ENCODE data around the gene CDK16. TPM values are rescaled to one million over a fixed set of nuclear protein-coding genes. Genes with fewer than 3 reads are reported as not detected.
"Not testable (repeated sequence)": the region's sequence is repeated elsewhere in the genome, so short reads cannot be mapped to it uniquely, and the experiment has no call there.

Gene CDK16
- total and polyA plus RNA-seq, 5 experiments from 2014 or later, result 3.1 to 49.0 (median 13.6) TPM

GRCh38 chrX:47247206-47247998 is 28.9 kb downstream of the CDK16 start:
- Mint-ChIP-seq H3K36me3 (peaks cover 2 to 52% (median 12%) of the 10 kb centered on the region in 3 donors), H3K9me3 (no peaks in the 10 kb centered on the region), H3K4me1 (peaks cover 0 to 3% (median 0%) of the 10 kb centered on the region in 4 donors), H3K27ac (peak overlapping the region in 3 of 10 donors; percentile 48 to 69 (median 61)), H3K4me3 (no peak overlapping the region), H3K27me3 (no peaks in the 10 kb centered on the region)
- POLR2A ChIA-PET, result interaction anchor here (0.5 to 1.0 kb wide), 4 partner anchors 9 to 373 kb away, joined by 3 to 5 read pairs (median 4); no protein-coding TSS in a partner anchor
- no peak for DNase-seq
- ATAC-seq, result peak in 1 of 2 donors; percentile 6

DNA sequence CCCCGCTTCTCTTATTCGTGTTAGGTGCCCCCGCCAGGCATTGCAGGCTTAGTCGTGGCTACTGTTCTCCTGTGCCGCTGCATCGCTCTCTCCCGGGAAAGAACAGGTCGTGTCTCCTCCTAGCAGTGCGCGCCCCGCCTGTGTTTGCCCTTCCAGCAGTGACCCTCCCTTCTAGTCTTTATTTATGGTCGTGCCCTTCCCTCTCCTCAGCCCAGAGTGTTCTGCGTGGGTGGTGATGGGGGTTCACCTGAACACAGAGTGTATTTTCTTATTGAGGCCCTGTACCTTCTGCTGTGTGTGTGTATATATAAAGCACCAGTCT is 29.5 kb downstream of the CDK16 start:
- H3K27me3 Mint-ChIP-seq, result no peaks in the 10 kb centered on the region
- ATAC-seq (peak; percentile 4 to 11), DNase-seq (no peak)
- H3K4me1 Mint-ChIP-seq, result peaks cover 0 to 3% (median 0%) of the 10 kb centered on the region in 4 donors
- POLR2A ChIA-PET, result interaction anchor here (0.5 to 1.0 kb wide), 3 partner anchors 11 to 372 kb away, joined by 3 to 4 read pairs (median 3); no protein-coding TSS in a partner anchor
- H3K9me3 Mint-ChIP-seq, result peaks cover 0 to 2% (median 0%) of the 10 kb centered on the region in 9 donors
- peak overlapping the region in 2 of 10 donors; percentile 44 to 69 for H3K27ac Mint-ChIP-seq
- no peak overlapping the region for H3K4me3 Mint-ChIP-seq
- peaks cover 2 to 46% (median 12%) of the 10 kb centered on the region in 3 donors for H3K36me3 Mint-ChIP-seq

DNA sequence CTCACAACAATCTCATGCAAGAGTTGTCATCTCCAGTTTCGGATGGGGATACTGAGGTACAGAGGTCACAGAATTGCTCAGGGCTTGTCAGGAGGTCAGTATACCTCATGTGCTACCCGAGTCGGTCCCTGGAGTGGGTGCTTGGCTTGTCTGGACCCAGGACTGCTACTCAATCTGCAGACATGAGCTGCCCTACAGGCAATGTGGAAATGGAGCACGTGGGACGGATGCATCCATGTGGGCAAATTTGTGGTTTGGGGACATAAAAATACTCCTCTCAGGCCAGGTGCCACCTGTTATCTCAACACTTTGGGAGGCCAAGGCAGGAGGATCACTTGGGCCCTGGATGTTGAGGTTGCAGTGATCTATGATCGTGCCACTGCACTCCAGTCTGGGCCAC is 30.1 kb downstream of the CDK16 start:
- DNase-seq (no peak), ATAC-seq (peak in 1 of 2 donors; percentile 15)
- POLR2A ChIA-PET, result no interaction called here
- peaks cover 0 to 3% (median 0%) of the 10 kb centered on the region in 9 donors for H3K9me3 Mint-ChIP-seq
- no peaks in the 10 kb centered on the region for H3K27me3 Mint-ChIP-seq
- H3K4me3 Mint-ChIP-seq, result no peak overlapping the region
- H3K27ac Mint-ChIP-seq, result peak overlapping the region in 2 of 10 donors; percentile 43 to 91
- peaks cover 2 to 43% (median 11%) of the 10 kb centered on the region in 3 donors for H3K36me3 Mint-ChIP-seq
- H3K4me1 Mint-ChIP-seq, result peaks cover 0 to 3% (median 0%) of the 10 kb centered on the region in 4 donors

GRCh38 chrX:47250017-47250347 is 31.5 kb downstream of the CDK16 start:
- no peak for ATAC-seq
- H3K9me3 Mint-ChIP-seq, result peaks cover 0 to 11% (median 0%) of the 10 kb centered on the region in 9 donors

DNA sequence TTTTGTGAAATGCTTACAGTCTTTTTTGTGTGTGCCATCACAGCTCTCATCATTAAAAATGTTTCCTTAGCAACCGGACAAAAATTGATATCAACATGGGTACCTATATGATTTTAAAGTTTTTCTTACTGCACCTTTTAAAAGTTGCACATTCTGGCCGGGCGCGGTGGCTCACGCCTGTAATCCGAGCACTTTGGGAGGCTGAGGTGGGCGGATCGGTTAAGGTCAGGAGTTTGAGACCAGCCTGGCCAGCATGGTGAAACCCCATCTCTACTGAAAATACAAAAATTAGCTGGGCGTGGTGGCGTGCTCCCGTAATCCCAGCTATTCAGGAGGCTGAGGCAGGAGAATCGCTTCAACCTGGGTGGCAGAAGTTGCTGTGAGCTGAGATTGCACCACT is 39.1 kb downstream of the CDK16 start:
- H3K4me3 Mint-ChIP-seq, DNase-seq, POLR2A ChIA-PET, H3K4me1 Mint-ChIP-seq, ATAC-seq, H3K27ac Mint-ChIP-seq, H3K27me3 Mint-ChIP-seq: not testable (repeated sequence)
- H3K36me3 Mint-ChIP-seq, result peaks cover 0 to 17% (median 0%) of the 10 kb centered on the region in 3 donors
- peaks cover 0 to 23% (median 0%) of the 10 kb centered on the region in 9 donors for H3K9me3 Mint-ChIP-seq

More at GRCh38 chrX:47250017-47250347, 31.5 kb downstream of the CDK16 start:
- POLR2A ChIA-PET, result interaction anchor here (0.7 kb wide), 2 partner anchors 15 to 223 kb away, joined by 3 to 7 read pairs; no protein-coding TSS in a partner anchor
- H3K36me3 Mint-ChIP-seq, result peaks cover 2 to 32% (median 17%) of the 10 kb centered on the region in 3 donors
- no peak for DNase-seq
- no peak overlapping the region for H3K4me3 Mint-ChIP-seq
- H3K4me1 Mint-ChIP-seq, result peaks cover 0 to 3% (median 0%) of the 10 kb centered on the region in 4 donors
- H3K27ac Mint-ChIP-seq, result peak overlapping the region in 3 of 10 donors; percentile 41 to 91 (median 78)
- no peaks in the 10 kb centered on the region for H3K27me3 Mint-ChIP-seq

- peak overlapping the region in 1 of 10 donors; percentile 27 for H3K27ac Mint-ChIP-seq
- ATAC-seq, result no peak
- POLR2A ChIA-PET, result no interaction called here
Measured at GRCh38 chrX:47264483-47265173, 46.1 kb downstream of the CDK16 start.

DNA sequence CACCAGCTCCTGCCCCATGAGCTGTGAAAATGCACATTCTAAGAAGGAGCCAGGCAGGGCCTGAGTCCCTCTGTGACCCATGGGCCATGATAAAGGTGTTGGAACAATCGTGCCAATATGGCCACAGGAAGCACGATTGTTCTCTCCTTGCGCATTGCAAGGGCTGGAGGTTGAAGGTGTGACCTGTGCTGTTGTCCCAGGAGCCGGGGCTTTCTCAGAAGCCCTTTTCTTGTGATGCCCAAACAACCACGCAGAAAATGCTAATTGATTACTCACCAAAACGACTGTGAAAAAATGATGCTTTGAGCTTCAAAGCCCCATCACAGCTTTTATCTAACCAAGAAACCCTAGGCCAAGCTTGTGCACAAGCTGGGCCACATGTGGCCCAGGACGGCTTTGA is 48.2 kb downstream of the CDK16 start:
- DNase-seq (no peak), ATAC-seq (no peak)
- Mint-ChIP-seq H3K4me1 (no peaks in the 10 kb centered on the region), H3K4me3 (no peak overlapping the region), H3K27me3 (no peaks in the 10 kb centered on the region), H3K27ac (no peak overlapping the region), H3K9me3 (no peaks in the 10 kb centered on the region), H3K36me3 (peaks cover 0 to 5% (median 0%) of the 10 kb centered on the region in 3 donors)
- POLR2A ChIA-PET, result no interaction called here

More at GRCh38 chrX:47264483-47265173, 46.1 kb downstream of the CDK16 start:
- Mint-ChIP-seq H3K9me3 (no peaks in the 10 kb centered on the region), H3K36me3 (peaks cover 0 to 5% (median 0%) of the 10 kb centered on the region in 3 donors), H3K4me1 (no peaks in the 10 kb centered on the region), H3K27me3 (no peaks in the 10 kb centered on the region), H3K4me3 (no peak overlapping the region)
- no peak for DNase-seq

DNA sequence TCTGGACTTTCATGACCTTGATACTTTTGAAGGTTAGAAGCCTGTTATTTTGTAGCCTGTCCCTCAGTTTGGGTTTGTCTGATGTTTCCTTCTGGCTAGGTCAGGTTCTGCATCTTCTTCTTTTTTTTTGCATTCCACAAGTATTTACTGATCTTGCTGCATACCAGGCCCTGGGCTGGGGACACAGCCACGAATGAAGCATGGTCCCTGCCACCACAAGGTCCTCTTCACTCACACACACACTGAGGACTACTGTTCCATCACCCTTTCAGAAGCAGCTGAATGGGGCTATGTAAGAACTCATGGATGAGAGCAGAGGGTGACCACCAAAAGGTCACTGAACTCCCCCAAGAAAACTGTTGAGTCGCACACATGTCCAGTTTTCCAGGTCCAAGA is 53.5 kb downstream of the CDK16 start:
- POLR2A ChIA-PET, result no interaction called here
- no peaks in the 10 kb centered on the region for H3K9me3 Mint-ChIP-seq
- no peak overlapping the region for H3K4me3 Mint-ChIP-seq
- no peaks in the 10 kb centered on the region for H3K27me3 Mint-ChIP-seq
- peak overlapping the region in 1 of 10 donors; percentile 56 for H3K27ac Mint-ChIP-seq
- H3K36me3 Mint-ChIP-seq, result no peaks in the 10 kb centered on the region
- peaks cover 0 to 4% (median 0%) of the 10 kb centered on the region in 4 donors for H3K4me1 Mint-ChIP-seq
- ATAC-seq, result no peak
- no peak for DNase-seq

DNA sequence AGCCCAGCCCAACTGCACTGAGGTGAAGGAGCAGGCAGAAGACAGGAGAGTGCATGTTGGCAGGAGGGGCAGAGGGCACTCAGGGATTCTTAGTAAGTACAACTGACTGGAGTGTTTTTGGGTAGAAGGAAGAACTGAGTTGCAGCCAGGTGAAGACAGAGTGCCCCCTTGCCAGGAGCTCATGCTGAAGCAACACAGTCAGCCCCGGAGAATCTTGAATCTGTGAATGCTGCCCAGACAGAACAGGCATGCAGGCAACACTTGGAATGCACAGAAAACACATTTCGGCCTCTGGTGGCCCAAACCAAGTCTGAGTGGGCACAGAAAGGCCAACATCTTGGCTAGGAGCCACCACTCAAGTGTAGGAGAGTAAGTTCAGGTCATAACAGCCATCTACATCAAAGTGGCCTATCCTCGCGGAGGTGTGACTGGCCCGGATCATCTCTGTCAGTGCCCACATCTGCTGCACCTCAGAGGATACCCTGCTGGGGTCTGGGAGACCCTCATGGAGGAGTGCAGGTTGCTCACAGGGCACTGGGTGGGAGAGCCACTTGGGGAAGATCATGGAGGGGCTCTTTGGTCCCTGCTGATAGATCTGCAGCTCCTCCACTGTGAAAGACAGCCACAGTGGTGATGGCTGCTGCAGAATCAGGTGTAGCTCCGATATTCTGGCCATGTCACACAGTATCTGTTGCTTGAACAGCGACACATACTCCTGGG is 54.7 kb downstream of the CDK16 start:
- no peak overlapping the region for H3K27ac Mint-ChIP-seq
- no peaks in the 10 kb centered on the region for H3K9me3 Mint-ChIP-seq
- DNase-seq, result no peak
- no peaks in the 10 kb centered on the region for H3K27me3 Mint-ChIP-seq
- ATAC-seq, result no peak
- H3K36me3 Mint-ChIP-seq, result no peaks in the 10 kb centered on the region
- H3K4me3 Mint-ChIP-seq, result no peak overlapping the region
- peaks cover 0 to 4% (median 0%) of the 10 kb centered on the region in 4 donors for H3K4me1 Mint-ChIP-seq
- POLR2A ChIA-PET, result no interaction called here

DNA sequence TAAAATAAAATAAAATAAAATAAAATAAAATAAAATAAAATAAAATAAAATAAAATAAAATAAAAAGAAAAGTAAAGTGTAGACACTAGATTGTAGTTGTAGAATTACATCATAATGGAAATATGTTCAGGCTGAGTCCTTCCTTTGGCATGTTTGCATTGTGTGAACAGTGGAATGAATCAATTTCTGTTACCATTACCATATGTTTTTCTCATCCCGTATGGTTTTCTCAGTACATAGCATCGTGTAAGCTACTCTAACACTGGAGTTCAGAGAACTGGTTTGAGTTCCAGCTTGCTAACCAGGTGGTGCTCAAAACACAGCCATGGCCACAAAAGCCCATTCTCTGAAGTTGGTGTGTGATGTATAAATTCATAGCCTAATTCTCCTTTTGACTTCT is 60.2 kb downstream of the CDK16 start:
- Mint-ChIP-seq H3K9me3 (no peaks in the 10 kb centered on the region), H3K36me3 (no peaks in the 10 kb centered on the region), H3K27me3 (no peaks in the 10 kb centered on the region), H3K27ac (no peak overlapping the region), H3K4me3 (no peak overlapping the region), H3K4me1 (no peaks in the 10 kb centered on the region)
- POLR2A ChIA-PET, result no interaction called here
- DNase-seq (no peak), ATAC-seq (no peak)
